ENCODE data around the gene NDUFS1. TPM values are rescaled to one million over a fixed set of nuclear protein-coding genes. Genes with fewer than 3 reads are reported as not detected.

The NDUFS1 gene
- total RNA-seq, 1 experiment from 2014 or later, result 102 TPM

- H3K14ac ChIP-seq (ENCODE audit: insufficient read depth, low read length), result no peak overlapping the region
- WGBS (ENCODE audit: extremely low coverage, insufficient read length, low lambda C conversion rate), result no CpG with 5 or more reads among the region's 5 CpGs
- TF ChIP-seq CTCF (conservative IDR thresholded peaks at IDR 0.05), result no peak
- H3K4me1 ChIP-seq (ENCODE audit: insufficient read depth, low read length), result no peaks in the 10 kb centered on the region
- H3K9ac ChIP-seq (ENCODE audit: extremely low read depth, insufficient read length, low read length), result no peak overlapping the region
- H3K27me3 Mint-ChIP-seq (ENCODE audit: low read depth), result no peaks in the 10 kb centered on the region
- no peak overlapping the region for H3K4me3 Mint-ChIP-seq
- no peak overlapping the region for H2BK120ac ChIP-seq (ENCODE audit: low read depth, low read length, poor library complexity, severe bottlenecking)
- no peaks in the 10 kb centered on the region for H4K20me1 ChIP-seq (ENCODE audit: control insufficient read depth, insufficient read depth, insufficient read length)
- no peak overlapping the region for H4K8ac ChIP-seq (replicated peaks; ENCODE audit: insufficient read length, low read depth, low read length)
- H3K4me2 ChIP-seq (ENCODE audit: insufficient read depth, insufficient read length, low read length), result no peak overlapping the region
- H3K4me1 Mint-ChIP-seq, result peaks cover 5 to 6% of the 10 kb centered on the region in 2 experiments
- H3K36me3 Mint-ChIP-seq (ENCODE audit: insufficient read depth in 1 of 3, low read depth in 3 of 3), result no peaks in the 10 kb centered on the region
- no peaks in the 10 kb centered on the region for H3K9me3 ChIP-seq (ENCODE audit: control insufficient read depth, low read depth, low read length)
- H3K27ac ChIP-seq (ENCODE audit: insufficient read length, low read depth, low read length), result no peak overlapping the region
- H3K23me2 ChIP-seq (ENCODE audit: insufficient read length, low read depth, low read length, poor library complexity, severe bottlenecking), result no peaks in the 10 kb centered on the region
- H3K79me2 ChIP-seq (ENCODE audit: insufficient read depth, low read length), result no peaks in the 10 kb centered on the region
- no peak overlapping the region for H3K4ac ChIP-seq (ENCODE audit: low read depth, low read length)
- no peak overlapping the region for H4K5ac ChIP-seq (ENCODE audit: insufficient read length, low read depth, low read length)
- H4K91ac ChIP-seq (ENCODE audit: insufficient read length, low read depth, low read length), result no peak overlapping the region
- H2AK5ac ChIP-seq (ENCODE audit: insufficient read length, low read length), result no peak overlapping the region
- H3K23ac ChIP-seq (ENCODE audit: insufficient read length, low read depth, low read length), result no peak overlapping the region
- H3K27ac Mint-ChIP-seq, result no peak overlapping the region
- no peak overlapping the region for H2BK20ac ChIP-seq (ENCODE audit: low read depth, low read length, poor library complexity, severe bottlenecking)
- H2AFZ ChIP-seq (ENCODE audit: low read length), result no peak overlapping the region
- no peak overlapping the region for H2BK5ac ChIP-seq (ENCODE audit: insufficient read length, low read length)
- no peaks in the 10 kb centered on the region for H3K79me1 ChIP-seq (ENCODE audit: insufficient read depth, low read depth, low read length, poor library complexity, severe bottlenecking)
- H3K27me3 ChIP-seq (ENCODE audit: insufficient read depth, low read length), result no peaks in the 10 kb centered on the region
- DNase-seq, result no peak
- H3K56ac ChIP-seq (ENCODE audit: insufficient read length, low read depth, low read length), result no peak overlapping the region
- no peak overlapping the region for H3T11ph ChIP-seq (ENCODE audit: low read length)
- no peak overlapping the region for H3K18ac ChIP-seq (ENCODE audit: insufficient read length, low read depth, low read length)
- no peak overlapping the region for H2BK12ac ChIP-seq (ENCODE audit: insufficient read length, low read depth, low read length)
- no peak overlapping the region for H2BK15ac ChIP-seq (ENCODE audit: low read depth, low read length)
- H3K9me3 Mint-ChIP-seq, result no peaks in the 10 kb centered on the region
Observed at GRCh38 chr2:206190689-206191088, 31.4 kb upstream of the NDUFS1 start.
